HepG2 (cell line): Measurements from ENCODE around the gene MINDY2. TPM values are rescaled to one million over a fixed set of nuclear protein-coding genes. Genes with fewer than 3 reads are reported as not detected.
A peak's percentile ranks its signal among the peaks of the same experiment; 100 is the strongest.

Experiments
- ATAC-seq: fragments of 200-7000 bp; cut with Tn5 transposase; 3 replicates; pipeline ENCODE4 v1.9.1; 2020; ENCODE audit warnings: mild to moderate bottlenecking, moderate library complexity
- BruUV-seq: library from RNA; stranded (reverse); fragments of 400-500 nt; replicated peaks from 2 replicates; lab custom pipeline; 2021; lab: Mats Ljungman, UMichigan
- CTCF ChIA-PET: fragments of 300-600 bp; formaldehyde crosslinking; extraction: SDS; loops from one replicate; lab custom pipeline; 2021; ENCODE audit warnings: low total read pairs, inconsistent platforms, low intra/inter-chr PET ratio; lab: Yijun Ruan, JAX
- POLR2A ChIA-PET: fragments of 350-600 bp; sonication (Branson Sonifier 250); formaldehyde crosslinking; loops from one replicate; lab custom pipeline; 2020; ENCODE audit warnings: antibody characterized with exemption, inconsistent platforms; lab: Yijun Ruan, JAX
- DNase-seq: peaks from one replicate; pipeline ENCODE4 v3.0.0-alpha.2; 2015; ENCODE audit warnings: low spot score
- FAIRE-seq: peaks from 3 replicates; lab custom pipeline; 2011; peaks lifted over from hg19 to GRCh38; lab: Jason Lieb, UNC
- H2AFZ ChIP-seq: one replicate; pipeline ENCODE4 v1.6.1; 2011; ENCODE audit warnings: low read length, inconsistent platforms
- H3K27ac ChIP-seq: fragments of 300-600 bp; 3 replicates; pipeline ENCODE4 v1.8.0; 2011; ENCODE audit warnings: mixed run types, mild to moderate bottlenecking, mixed read lengths, low read length, inconsistent platforms; ENCODE audit not compliant: insufficient read depth; ENCODE audit errors: extremely low read length
- H3K27me3 ChIP-seq, 2 experiments: fragments of 200-600 bp in 1 of 2; 2 replicates in 1 of 2; 3 replicates in 1 of 2; pipeline versions ENCODE4 v1.6.0 to v1.8.0; 2011; ENCODE audit warnings: low read length in 2 of 2, mild to moderate bottlenecking in 2 of 2, moderate library complexity in 2 of 2, inconsistent platforms in 1 of 2; ENCODE audit not compliant: insufficient read depth in 2 of 2, control insufficient read depth in 1 of 2
- H3K36me3 ChIP-seq, 2 experiments: fragments of 200-600 bp in 1 of 2; replicated peaks in 1 of 2; 2 replicates in 1 of 2; 3 replicates in 1 of 2; pipeline versions ENCODE4 v1.5.1 to v1.8.0; 2011; ENCODE audit warnings: low read length in 2 of 2, inconsistent platforms in 1 of 2; ENCODE audit not compliant: insufficient read depth in 2 of 2, control insufficient read depth in 1 of 2
- H3K4me1 ChIP-seq: 2 replicates; pipeline ENCODE4 v1.5.1; 2012; ENCODE audit warnings: low read length, inconsistent platforms; ENCODE audit not compliant: insufficient read depth
- H3K4me2 ChIP-seq: 2 replicates; pipeline ENCODE4 v1.6.0; 2011; ENCODE audit warnings: low read depth, low read length, inconsistent platforms
- H3K4me3 ChIP-seq, 3 experiments: fragments of 200-600 bp in 1 of 3; sonication (generic), shearing (Covaris generic) in 1 of 3; replicated peaks in 1 of 3; 2 replicates each; pipeline ENCODE4 v1.5.1; 2011 to 2016; ENCODE audit warnings: low read length in 3 of 3, inconsistent platforms in 2 of 3, low read depth in 2 of 3, mild to moderate bottlenecking in 2 of 3, control low read depth in 1 of 3, mixed read lengths in 1 of 3; ENCODE audit not compliant: insufficient read depth in 1 of 3
- H3K79me2 ChIP-seq: one replicate; pipeline ENCODE4 v1.6.1; 2011; ENCODE audit warnings: low read length, inconsistent platforms; ENCODE audit not compliant: insufficient read depth
- H3K9ac ChIP-seq: 2 replicates; pipeline ENCODE4 v1.6.0; 2011; ENCODE audit warnings: mild to moderate bottlenecking, low read depth, low read length, inconsistent platforms; ENCODE audit not compliant: insufficient read depth
- H3K9me3 ChIP-seq: 2 replicates; pipeline ENCODE4 v1.5.1; 2012; ENCODE audit warnings: mild to moderate bottlenecking, low read length
- H4K20me1 ChIP-seq: 2 replicates; pipeline ENCODE4 v1.6.0; 2011; ENCODE audit warnings: inconsistent platforms, mild to moderate bottlenecking, low read length, moderate library complexity; ENCODE audit not compliant: insufficient read depth
- AGO2 ChIP-seq: fragments of 200-400 bp; formaldehyde crosslinking; optimal IDR thresholded peaks from 2 replicates; pipeline ENCODE3; 2017; ENCODE audit warnings: mild to moderate bottlenecking, low read depth, low read length, moderate library complexity
- CREM ChIP-seq, 2 experiments: sonication (generic) in 1 of 2; formaldehyde crosslinking in 1 of 2; IDR thresholded peaks; 2 replicates each; pipeline versions ENCODE4 v1.4.0 to v1.6.1; 2016 to 2020; ENCODE audit warnings: antibody characterized with exemption in 1 of 2, mild to moderate bottlenecking in 1 of 2, missing genetic modification reagents in 1 of 2
- ETS1 ChIP-seq: sonication (generic); formaldehyde crosslinking; IDR thresholded peaks from 2 replicates; pipeline ENCODE4 v1.4.0; 2020; ENCODE audit warnings: missing genetic modification reagents
- FOXA3 ChIP-seq: IDR thresholded peaks from 2 replicates; pipeline ENCODE4 v1.6.1; 2016; ENCODE audit warnings: missing genetic modification reagents, missing compliant biosample characterization
- GPN1 ChIP-seq: sonication (generic); formaldehyde crosslinking; IDR thresholded peaks from 2 replicates; pipeline ENCODE4 v1.5.1; 2020; ENCODE audit warnings: missing genetic modification reagents, borderline replicate concordance
- HMGXB4 ChIP-seq, 2 experiments: sonication (generic) in 1 of 2; formaldehyde crosslinking in 1 of 2; IDR thresholded peaks; 2 replicates each; pipeline versions ENCODE4 v1.4.0 to v1.6.1; 2018 to 2020; ENCODE audit warnings: missing genetic modification reagents in 2 of 2, borderline replicate concordance in 1 of 2, low read depth in 1 of 2, mild to moderate bottlenecking in 1 of 2, missing biosample characterization in 1 of 2
- JUN ChIP-seq: sonication (generic); formaldehyde crosslinking; IDR thresholded peaks from 2 replicates; pipeline ENCODE4 v1.4.0; 2020; ENCODE audit warnings: mild to moderate bottlenecking, missing genetic modification reagents
- SAP130 ChIP-seq: IDR thresholded peaks from 2 replicates; pipeline ENCODE4 v1.6.1; 2016; ENCODE audit warnings: low read depth
- SNAPC2 ChIP-seq: sonication (generic); formaldehyde crosslinking; IDR thresholded peaks from 2 replicates; pipeline ENCODE4 v1.8.1; 2022; ENCODE audit warnings: mild to moderate bottlenecking, missing genetic modification reagents
- ZBTB33 ChIP-seq: sonication (generic); formaldehyde crosslinking; IDR thresholded peaks from 2 replicates; pipeline ENCODE4 v1.4.0; 2020; ENCODE audit warnings: missing genetic modification reagents
- ZNF383 ChIP-seq: sonication (generic); formaldehyde crosslinking; IDR thresholded peaks from 2 replicates; pipeline ENCODE4 v1.4.0; 2020; ENCODE audit warnings: missing genetic modification reagents, mild to moderate bottlenecking, borderline replicate concordance
- ZNF430 ChIP-seq: sonication (generic); formaldehyde crosslinking; IDR thresholded peaks from 2 replicates; pipeline ENCODE4 v1.9.0; 2021; ENCODE audit warnings: mild to moderate bottlenecking, missing genetic modification reagents
- ZNF639 ChIP-seq: conservative IDR thresholded peaks from 2 replicates; pipeline ENCODE4 v1.6.1; 2018; ENCODE audit warnings: missing genetic modification reagents
- ZNF773 ChIP-seq: sonication (generic); formaldehyde crosslinking; IDR thresholded peaks from 2 replicates; pipeline ENCODE4 v1.4.0; 2020; ENCODE audit warnings: missing genetic modification reagents, borderline replicate concordance
- ZNF790 ChIP-seq: sonication (generic); formaldehyde crosslinking; IDR thresholded peaks from 2 replicates; pipeline ENCODE4 v1.8.0; 2022; ENCODE audit warnings: missing genetic modification reagents, mild to moderate bottlenecking, borderline replicate concordance
- WGBS: methylation state at CpG from one replicate; pipeline ENCODE4 v1.1.6; 2017; ENCODE audit warnings: low lambda C conversion rate; 5-methylcytosine and 5-hydroxymethylcytosine counted together
- in situ Hi-C: cut with HindIII; loops from 2 replicates; pipeline ENCODE4 v1.10.0; 2017; ENCODE audit warnings: low pct_unique_long_range_greater_than_20kb; ENCODE audit not compliant: extremely low pct_ligation_motif_present
- intact Hi-C: fragments of 100-400 bp; cut with micrococcal nuclease; formaldehyde crosslinking; loops from one replicate; pipeline ENCODE4 v1.10.0; 2022; ENCODE audit not compliant: unreplicated experiment
- polyA plus RNA-seq, 8 experiments: library from polyadenylated mRNA; depleted of rRNA in 3 of 8; stranded (reverse) in 7 of 8; unstranded in 1 of 8; fragments of >200 nt; fragmentation: Illumina TruSeq in 4 of 8; extraction: Trizol in 4 of 8; gene quantifications; 2 replicates each; pipeline versions ENCODE4 v1.2.1 to v1.2.3, GENCODE V29; 2011 to 2016; ENCODE audit warnings: low read depth in 4 of 8, missing spikeins in 1 of 8, mixed read lengths in 1 of 8; ENCODE audit not compliant: insufficient read depth in 1 of 8
- total RNA-seq, 5 experiments: library from RNA; depleted of rRNA; stranded (reverse); fragments of >200 nt; fragmentation: Illumina TruSeq; extraction: Trizol; gene quantifications; 2 replicates each; pipeline ENCODE4 v1.2.3, GENCODE V29; 2016; ENCODE audit warnings: low read depth in 1 of 5

The MINDY2 gene
- total and polyA plus RNA-seq, 2 of the 13 experiments (the other 11 are each of a cell fraction or from before 2014, with no cell fraction given), result 7.2 to 12.6 TPM

- H3K4me3 ChIP-seq, result peak overlapping the region in 2 of 3 experiments; percentile 6 to 14; a peak in 1 of 6 replicates
- in situ Hi-C loops, result no loop called here
- H3K27ac ChIP-seq, result peak overlapping the region; percentile 73
- H3K79me2 ChIP-seq, result peaks cover 95% of the 10 kb centered on the region
- H3K27me3 ChIP-seq, result no peaks in the 10 kb centered on the region
- BruUV-seq, result no TSS peak
- intact Hi-C loops, result loop anchor here (10.0 kb wide), 1 partner anchor 67 kb away; no protein-coding TSS in a partner anchor
- ChIA-PET POLR2A (interaction anchor here (0.7 to 1.8 kb wide), 3 partner anchors 29 to 275 kb away, joined by 3 to 15 read pairs (median 5); partner anchors contain the start of gene MINDY2), CTCF (no interaction called here)
- H3K4me2 ChIP-seq, result peak overlapping the region; percentile 56
- peak; percentile 21 for FAIRE-seq
- peak overlapping the region; percentile 32 for H3K9ac ChIP-seq
- WGBS, result 73% methylated on average over 8 of the region's 8 CpGs
- H3K9me3 ChIP-seq, result no peaks in the 10 kb centered on the region
- no peak for DNase-seq
- no peaks in the 10 kb centered on the region for H3K36me3 ChIP-seq
- H4K20me1 ChIP-seq, result peaks cover 29% of the 10 kb centered on the region
- ATAC-seq, result peak; percentile 56
- peaks cover 92% of the 10 kb centered on the region for H3K4me1 ChIP-seq
- no peak overlapping the region for H2AFZ ChIP-seq
- TF ChIP-seq ZNF773 (no peak), ZBTB33 (CRISPR knock-in tag) (peak; percentile 61), ZNF639 (CRISPR knock-in tag) (no peak), ZNF790 (CRISPR knock-in tag) (0 out of 2 replicates have a peak, but pooled peaks have one; percentile 19), AGO2 (no peak), SNAPC2 (CRISPR knock-in tag) (no peak), GPN1 (CRISPR knock-in tag) (no peak), ZNF383 (CRISPR knock-in tag) (no peak), ETS1 (CRISPR knock-in tag) (no peak), CREM (IDR thresholded peaks at IDR 0.05) (peak; percentile 7; the same call in 1 of the 2 replicates), CREM (CRISPR knock-in tag; IDR thresholded peaks at IDR 0.05) (no peak), SAP130 (CRISPR knock-in tag) (no peak), ZNF430 (CRISPR knock-in tag) (no peak), FOXA3 (no peak), HMGXB4 (CRISPR knock-in tag; IDR thresholded peaks at IDR 0.05; ENCODE audit: borderline replicate concordance in 1 of 2, low read depth in 1 of 2) (no peak), JUN (no peak)
Measured at GRCh38 chr15:58742022-58742813, 28.9 kb upstream of the MINDY2 start.
